Fibroblast of the conjunctiva (primary cell): Measurements from ENCODE around the gene COG3.
A peak's percentile ranks its signal among the peaks of the same experiment; 100 is the strongest.
"Not testable (repeated sequence)": the region's sequence is repeated elsewhere in the genome, so short reads cannot be mapped to it uniquely, and the experiment has no call there.

ENCODE experiments used
- DNase-seq: peaks from one replicate; pipeline ENCODE4 v3.0.0-alpha.2; 2010; ENCODE audit warnings: low read depth

Gene COG3

GRCh38 chr13:45464687-45465453, at the start of gene COG3:
COG3 (plus strand) TSS chr13:45464939; CDS start chr13:45465037, 98 bp downstream.
- peak; percentile 95 for DNase-seq

- no peak for DNase-seq
Observed at GRCh38 chr13:45415112-45415511, 49.6 kb upstream of the COG3 start.

- no peak for DNase-seq
Observed at GRCh38 chr13:45416516-45417128, 48.1 kb upstream of the COG3 start.

GRCh38 chr13:45417790-45418534, 46.8 kb upstream of the COG3 start, which contains the start of gene SLC25A30:
SLC25A30 (minus strand) TSS chr13:45418373; CDS start chr13:45411425, 6,948 bp downstream.
- peak; percentile 70 for DNase-seq

GRCh38 chr13:45419389-45419788, 45.4 kb upstream of the COG3 start:
- not testable (repeated sequence) for DNase-seq

- no peak for DNase-seq
Observed at GRCh38 chr13:45419945-45420344, 44.8 kb upstream of the COG3 start.

- no peak for DNase-seq
Observed at GRCh38 chr13:45422731-45423292, 41.9 kb upstream of the COG3 start.

GRCh38 chr13:45426056-45426841, 38.5 kb upstream of the COG3 start:
- not testable (repeated sequence) for DNase-seq

GRCh38 chr13:45432737-45433380, 31.9 kb upstream of the COG3 start:
- no peak for DNase-seq

- no peak for DNase-seq
Observed at GRCh38 chr13:45433381-45433790, 31.4 kb upstream of the COG3 start.

GRCh38 chr13:45434556-45435371, 30.0 kb upstream of the COG3 start:
- no peak for DNase-seq

- DNase-seq, result no peak
Observed at GRCh38 chr13:45436332-45436731, 28.4 kb upstream of the COG3 start.

- DNase-seq, result no peak
Observed at GRCh38 chr13:45436953-45437352, 27.8 kb upstream of the COG3 start.

- DNase-seq, result no peak
Observed at GRCh38 chr13:45437947-45438346, 26.8 kb upstream of the COG3 start.

GRCh38 chr13:45439008-45439407, 25.7 kb upstream of the COG3 start:
- no peak for DNase-seq

GRCh38 chr13:45439781-45440462, 24.8 kb upstream of the COG3 start:
- DNase-seq, result no peak

- DNase-seq, result no peak
Observed at GRCh38 chr13:45441633-45442032, 23.1 kb upstream of the COG3 start.

GRCh38 chr13:45445053-45445452, 19.7 kb upstream of the COG3 start:
- no peak for DNase-seq

GRCh38 chr13:45446181-45446580, 18.6 kb upstream of the COG3 start:
- no peak for DNase-seq
